Neuronal stem cell (in vitro differentiated cells): ENCODE results near the gene ANKFN1.

Experiments used
- DNase-seq: peaks from one replicate; pipeline ENCODE4 v3.0.0-alpha.2; 2013; ENCODE audit warnings: low spot score
- H2AFZ ChIP-seq: one replicate; pipeline ENCODE4 v1.6.1; 2013; ENCODE audit warnings: mild to moderate bottlenecking, low read length, inconsistent platforms
- H2AK5ac ChIP-seq: 2 replicates; pipeline ENCODE4 v1.6.1; 2013; ENCODE audit warnings: low read depth, mild to moderate bottlenecking, inconsistent platforms, low read length, moderate library complexity, mixed read lengths
- H2BK120ac ChIP-seq: 2 replicates; pipeline ENCODE4 v1.6.1; 2013; ENCODE audit warnings: low read depth, mild to moderate bottlenecking, inconsistent platforms, low read length, moderate library complexity, mixed read lengths
- H2BK12ac ChIP-seq: one replicate; pipeline ENCODE4 v1.6.1; 2013; ENCODE audit warnings: low read length, inconsistent platforms
- H2BK15ac ChIP-seq: 2 replicates; pipeline ENCODE4 v1.6.1; 2013; ENCODE audit warnings: mild to moderate bottlenecking, low read length, inconsistent platforms, mixed read lengths
- H2BK5ac ChIP-seq: one replicate; pipeline ENCODE4 v1.6.1; 2013; ENCODE audit warnings: inconsistent platforms, mild to moderate bottlenecking, low read length, moderate library complexity
- H3K14ac ChIP-seq: one replicate; pipeline ENCODE4 v1.6.1; 2013; ENCODE audit warnings: low read length, inconsistent platforms
- H3K18ac ChIP-seq: 2 replicates; pipeline ENCODE4 v1.6.1; 2013; ENCODE audit warnings: low read length, inconsistent platforms
- H3K23ac ChIP-seq: 2 replicates; pipeline ENCODE4 v1.6.1; 2013; ENCODE audit warnings: low read depth, mild to moderate bottlenecking, mixed read lengths, low read length, inconsistent platforms; ENCODE audit not compliant: poor library complexity
- H3K27ac ChIP-seq: replicated peaks from 3 replicates; pipeline ENCODE4 v1.5.1; 2013; ENCODE audit warnings: low read length, inconsistent platforms
- H3K27me3 ChIP-seq, 3 experiments: 2 replicates each; pipeline ENCODE4 v1.6.1; 2013; ENCODE audit warnings: low read length in 3 of 3, mild to moderate bottlenecking in 2 of 3, inconsistent platforms in 1 of 3, low read depth in 1 of 3, mixed read lengths in 1 of 3, moderate library complexity in 1 of 3; ENCODE audit not compliant: control insufficient read depth in 3 of 3, insufficient read depth in 3 of 3
- H3K36me3 ChIP-seq, 2 donors: replicated peaks in 1 of 2; 2 replicates each; pipeline ENCODE4 v1.6.1; 2013; ENCODE audit warnings: low read length in 2 of 2; ENCODE audit not compliant: control insufficient read depth in 2 of 2, insufficient read depth in 2 of 2
- H3K4ac ChIP-seq: 2 replicates; pipeline ENCODE4 v1.6.1; 2013; ENCODE audit warnings: inconsistent platforms, mild to moderate bottlenecking, low read length, moderate library complexity
- H3K4me1 ChIP-seq, 2 donors: 1 replicate in 1 of 2; 2 replicates in 1 of 2; pipeline ENCODE4 v1.6.1; 2013; ENCODE audit warnings: low read length in 2 of 2, low read depth in 1 of 2; ENCODE audit not compliant: control insufficient read depth in 2 of 2, insufficient read depth in 1 of 2
- H3K4me2 ChIP-seq: one replicate; pipeline ENCODE4 v1.6.1; 2013; ENCODE audit warnings: mild to moderate bottlenecking, low read length, inconsistent platforms; ENCODE audit not compliant: insufficient read depth, poor library complexity, severe bottlenecking
- H3K4me3 ChIP-seq, 2 donors: 2 replicates each; pipeline ENCODE4 v1.5.1; 2013; ENCODE audit warnings: low read length in 2 of 2, mild to moderate bottlenecking in 2 of 2, inconsistent platforms in 1 of 2, moderate library complexity in 1 of 2
- H3K79me1 ChIP-seq: one replicate; pipeline ENCODE4 v1.6.1; 2013; ENCODE audit warnings: low read depth, mild to moderate bottlenecking, inconsistent platforms, low read length, moderate library complexity
- H3K9ac ChIP-seq: one replicate; pipeline ENCODE4 v1.6.1; 2013; ENCODE audit warnings: mild to moderate bottlenecking, low read depth, low read length, inconsistent platforms; ENCODE audit not compliant: poor library complexity
- H3K9me3 ChIP-seq, 2 donors: replicated peaks in 1 of 2; 2 replicates each; pipeline versions ENCODE3 to v1.6.1; 2013; ENCODE audit warnings: low read length in 2 of 2, mild to moderate bottlenecking in 2 of 2, inconsistent platforms in 1 of 2, low read depth in 1 of 2, mixed read lengths in 1 of 2, moderate library complexity in 1 of 2; ENCODE audit not compliant: control insufficient read depth in 2 of 2, insufficient read depth in 1 of 2
- H4K8ac ChIP-seq: one replicate; pipeline ENCODE4 v1.6.1; 2013; ENCODE audit warnings: low read depth, mild to moderate bottlenecking, inconsistent platforms, low read length, moderate library complexity
- H4K91ac ChIP-seq: one replicate; pipeline ENCODE4 v1.6.1; 2013; ENCODE audit warnings: low read length, low read depth, mild to moderate bottlenecking, inconsistent platforms; ENCODE audit not compliant: poor library complexity
- WGBS, 2 donors: extraction: QIAGEN DNeasy Blood & Tissue Kit; methylation state at CpG; one replicate each; pipeline ENCODE4 v1.1.7; 2013; ENCODE audit warnings: missing lambda C conversion rate in 2 of 2, mixed read lengths in 1 of 2; ENCODE audit not compliant: insufficient read length in 2 of 2, insufficient replicate concordance in 1 of 2; ENCODE audit errors: extremely low coverage in 2 of 2; 5-methylcytosine and 5-hydroxymethylcytosine counted together

ANKFN1 gene

DNA sequence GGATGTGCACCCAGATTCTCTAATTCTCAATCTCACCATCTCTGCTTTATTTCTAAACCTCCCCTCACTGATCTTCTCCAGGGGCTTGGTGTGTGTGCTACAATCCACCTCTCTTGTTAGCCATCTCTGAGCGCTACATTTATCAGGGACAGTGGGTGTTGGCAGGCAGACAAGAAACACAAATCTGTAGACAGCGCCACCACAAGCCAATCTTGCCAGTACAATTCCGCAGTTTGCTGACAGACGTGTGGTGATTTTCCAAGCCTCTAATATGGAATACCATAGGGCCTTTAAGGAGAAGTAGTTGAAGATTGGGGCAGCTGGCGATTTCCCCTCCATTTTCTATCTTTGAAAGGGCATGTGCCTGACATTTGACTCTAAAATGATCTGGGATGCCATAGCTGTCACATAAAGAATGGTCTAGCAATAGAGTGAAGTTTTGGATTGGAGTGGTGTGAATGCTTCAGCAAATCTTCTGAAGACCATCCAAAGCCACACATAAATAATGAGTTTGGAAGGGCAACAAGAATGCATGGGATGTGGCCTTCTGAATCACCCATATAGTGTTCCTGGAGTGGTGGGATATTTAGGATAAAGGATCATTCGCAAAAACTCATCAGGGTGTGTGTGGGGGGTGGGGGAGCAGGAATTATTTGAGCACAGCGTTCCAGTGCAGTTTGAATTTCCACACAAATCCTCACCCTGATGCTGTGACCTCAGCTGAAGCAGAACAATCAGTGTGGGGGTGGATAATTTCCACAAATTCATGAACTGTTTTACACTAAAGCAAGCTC, 12.0 kb upstream of the ANKFN1 start:
- Histone ChIP-seq H3K27ac (no peak overlapping the region), H3K79me1 (no peaks in the 10 kb centered on the region), H3K14ac (no peak overlapping the region), H3K4ac (no peak overlapping the region), H4K8ac (no peak overlapping the region), H2BK120ac (no peak overlapping the region), H3K9me3 (no peaks in the 10 kb centered on the region), H2AK5ac (no peak overlapping the region), H2BK5ac (no peak overlapping the region), H2BK12ac (no peak overlapping the region), H3K4me1 (no peaks in the 10 kb centered on the region), H3K18ac (no peak overlapping the region), H2AFZ (no peak overlapping the region), H3K9ac (no peak overlapping the region), H2BK15ac (no peak overlapping the region), H3K4me3 (no peak overlapping the region), H3K23ac (no peak overlapping the region), H3K4me2 (no peak overlapping the region), H4K91ac (no peak overlapping the region), H3K27me3 (no peaks in the 10 kb centered on the region), H3K36me3 (no peaks in the 10 kb centered on the region)
- DNase-seq, result no peak
- no CpG with 5 or more reads among the region's 7 CpGs for WGBS, 2 donors

DNA sequence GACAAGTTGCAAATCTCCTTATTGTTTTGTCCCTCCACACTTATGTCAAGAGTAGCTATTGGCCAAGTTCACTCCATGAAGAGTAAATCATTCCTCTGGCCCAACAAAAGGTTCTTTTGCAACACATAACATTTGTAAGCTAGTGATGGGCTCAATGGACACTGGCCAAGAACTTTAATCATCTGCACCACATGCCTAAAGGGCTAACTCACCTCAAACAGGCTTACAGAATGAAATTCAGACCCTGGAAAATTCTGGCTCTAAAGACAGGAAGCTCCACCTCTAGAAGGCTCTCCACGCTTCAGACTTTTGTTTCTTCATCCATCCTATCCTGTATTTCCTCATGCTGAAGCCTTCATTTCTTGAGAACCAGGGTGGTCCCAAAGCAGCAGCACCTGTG, 10.9 kb upstream of the ANKFN1 start:
- Histone ChIP-seq H2AK5ac (no peak overlapping the region), H3K23ac (no peak overlapping the region), H2BK120ac (no peak overlapping the region), H3K27ac (no peak overlapping the region), H3K9me3 (no peaks in the 10 kb centered on the region), H2BK12ac (no peak overlapping the region), H3K36me3 (no peaks in the 10 kb centered on the region), H3K18ac (no peak overlapping the region), H3K9ac (no peak overlapping the region), H3K27me3 (no peaks in the 10 kb centered on the region), H3K4ac (no peak overlapping the region), H3K14ac (no peak overlapping the region), H3K4me3 (no peak overlapping the region), H3K4me2 (no peak overlapping the region), H3K79me1 (no peaks in the 10 kb centered on the region), H4K8ac (no peak overlapping the region), H2BK15ac (no peak overlapping the region), H4K91ac (no peak overlapping the region), H3K4me1 (no peaks in the 10 kb centered on the region), H2AFZ (no peak overlapping the region), H2BK5ac (no peak overlapping the region)
- no CpG with 5 or more reads among the region's 1 CpG for WGBS, 2 donors
- DNase-seq, result no peak

DNA sequence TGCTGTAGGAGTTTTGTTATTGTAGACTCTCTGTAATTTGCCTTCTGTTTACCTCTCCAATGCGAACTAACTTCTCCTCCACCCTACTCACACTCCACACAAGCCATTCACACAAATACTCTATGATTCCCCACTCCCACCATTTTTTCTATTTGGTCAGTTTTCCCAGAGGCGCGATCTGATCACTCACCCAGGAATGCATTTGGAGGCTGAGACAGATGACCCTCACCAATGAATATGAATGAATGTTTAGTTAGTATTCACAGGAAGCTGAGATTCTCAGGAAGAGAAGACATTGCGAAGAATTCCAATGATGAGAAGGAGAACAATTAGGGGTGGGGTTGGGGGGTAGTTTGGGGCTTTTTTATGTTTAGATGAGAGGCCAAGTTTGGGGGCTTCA, 10.5 kb upstream of the ANKFN1 start:
- Histone ChIP-seq H3K4me3 (no peak overlapping the region), H4K91ac (no peak overlapping the region), H2BK5ac (no peak overlapping the region), H3K79me1 (no peaks in the 10 kb centered on the region), H3K14ac (no peak overlapping the region), H3K18ac (no peak overlapping the region), H3K9ac (no peak overlapping the region), H3K4me1 (no peaks in the 10 kb centered on the region), H4K8ac (no peak overlapping the region), H3K27me3 (no peaks in the 10 kb centered on the region), H2BK120ac (no peak overlapping the region), H3K4ac (no peak overlapping the region), H3K36me3 (no peaks in the 10 kb centered on the region), H2AK5ac (no peak overlapping the region), H2AFZ (no peak overlapping the region), H2BK15ac (no peak overlapping the region), H2BK12ac (no peak overlapping the region), H3K9me3 (no peaks in the 10 kb centered on the region), H3K4me2 (no peak overlapping the region), H3K23ac (no peak overlapping the region), H3K27ac (no peak overlapping the region)
- WGBS, 2 donors, result no CpG with 5 or more reads among the region's 4 CpGs
- no peak for DNase-seq

DNA sequence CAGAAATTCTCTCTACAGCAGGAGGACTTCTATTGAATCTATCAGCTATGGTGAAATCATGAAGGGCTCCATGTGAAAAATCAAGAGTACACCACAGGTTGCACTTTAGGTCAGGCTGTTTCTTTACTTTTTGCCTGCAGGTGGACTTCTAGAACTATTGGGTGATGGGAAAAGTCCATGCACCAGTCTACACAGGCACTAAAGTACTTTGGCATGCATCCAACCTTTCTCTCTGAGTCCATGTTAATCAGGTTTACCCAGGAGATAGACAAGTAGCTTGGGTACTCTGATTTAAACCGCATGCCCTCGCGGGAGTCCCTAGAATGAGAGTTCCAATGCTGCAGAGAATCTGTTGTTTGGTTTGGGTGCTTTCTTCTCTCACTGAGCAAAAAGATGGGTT, 9.1 kb upstream of the ANKFN1 start:
- no peak overlapping the region for H3K14ac ChIP-seq

More for the DNA sequence above, 9.1 kb upstream of the ANKFN1 start:
- no peaks in the 10 kb centered on the region for H3K4me1 ChIP-seq
- H3K9me3 ChIP-seq, result no peaks in the 10 kb centered on the region
- H2BK5ac ChIP-seq, result no peak overlapping the region
- H2BK120ac ChIP-seq, result no peak overlapping the region
- H3K23ac ChIP-seq, result no peak overlapping the region
- no peak overlapping the region for H3K9ac ChIP-seq
- no peak overlapping the region for H3K4me3 ChIP-seq
- no peak overlapping the region for H3K4ac ChIP-seq
- no peaks in the 10 kb centered on the region for H3K79me1 ChIP-seq
- H3K27me3 ChIP-seq, result no peaks in the 10 kb centered on the region
- no peak overlapping the region for H3K27ac ChIP-seq
- no peaks in the 10 kb centered on the region for H3K36me3 ChIP-seq
- no peak overlapping the region for H2BK15ac ChIP-seq
- no peak overlapping the region for H2BK12ac ChIP-seq
- no peak overlapping the region for H4K91ac ChIP-seq
- H2AK5ac ChIP-seq, result no peak overlapping the region
- no peak overlapping the region for H4K8ac ChIP-seq
- DNase-seq, result no peak
- no peak overlapping the region for H3K18ac ChIP-seq
- no peak overlapping the region for H2AFZ ChIP-seq
- WGBS, 2 donors, result no CpG with 5 or more reads among the region's 3 CpGs
- H3K4me2 ChIP-seq, result no peak overlapping the region
